HCT116 (cell line): ENCODE measurements around the gene IFITM5.

ENCODE experiments used
- CTCF ChIP-seq, 3 experiments: fragments of 200-600 bp in 1 of 3; sonication (generic) in 1 of 3; IDR thresholded peaks in 2 of 3; conservative IDR thresholded peaks in 1 of 3; 2 replicates each; pipeline ENCODE4 v1.5.1; 2012 to 2017; ENCODE audit warnings: low read depth in 2 of 3, low read length in 2 of 3, antibody characterized with exemption in 1 of 3, borderline replicate concordance in 1 of 3, control low read depth in 1 of 3, mild to moderate bottlenecking in 1 of 3, mixed read lengths in 1 of 3, mixed run types in 1 of 3, moderate library complexity in 1 of 3; ENCODE audit not compliant: insufficient read depth in 1 of 3
- EGR1 ChIP-seq: IDR thresholded peaks from 2 replicates; pipeline ENCODE4 v1.6.1; 2012; ENCODE audit warnings: low read depth
- EZH2 ChIP-seq: fragments of 200-600 bp; sonication (generic); IDR thresholded peaks from 2 replicates; pipeline ENCODE4 v1.6.1; 2017; ENCODE audit warnings: antibody characterized with exemption, mixed run types
- EZH2phosphoT487 ChIP-seq: fragments of 200-600 bp; IDR thresholded peaks from 2 replicates; pipeline ENCODE4 v1.6.1; 2018; ENCODE audit warnings: antibody characterized with exemption, borderline replicate concordance
- JUND ChIP-seq: IDR thresholded peaks from 2 replicates; pipeline ENCODE4 v1.6.1; 2012
- MAX ChIP-seq: IDR thresholded peaks from 2 replicates; pipeline ENCODE4 v1.6.1; 2012
- POLR2A ChIP-seq: IDR thresholded peaks from 2 replicates; pipeline ENCODE4 v1.7.0; 2011; ENCODE audit warnings: borderline replicate concordance; ENCODE audit not compliant: insufficient read depth, insufficient read length; ENCODE audit errors: extremely low read depth
- POLR2AphosphoS5 ChIP-seq: IDR thresholded peaks from 2 replicates; pipeline ENCODE4 v1.6.1; 2011; ENCODE audit warnings: mild to moderate bottlenecking, low read depth, low read length, moderate library complexity
- REST ChIP-seq: IDR thresholded peaks from 2 replicates; pipeline ENCODE4 v1.6.1; 2012; ENCODE audit warnings: low read depth
- SIN3A ChIP-seq: IDR thresholded peaks from 2 replicates; pipeline ENCODE4 v1.6.1; 2012; ENCODE audit warnings: low read depth
- SRF ChIP-seq: IDR thresholded peaks from 2 replicates; pipeline ENCODE4 v1.6.1; 2012; ENCODE audit warnings: low read depth
- TCF7L2 ChIP-seq: IDR thresholded peaks from 2 replicates; pipeline ENCODE4 v1.7.0; 2011; ENCODE audit warnings: borderline replicate concordance, inconsistent platforms; ENCODE audit not compliant: insufficient read depth, insufficient read length; ENCODE audit errors: extremely low read depth
- YY1 ChIP-seq: IDR thresholded peaks from 2 replicates; pipeline ENCODE4 v1.6.1; 2011; ENCODE audit warnings: low read length, low read depth, moderate library complexity, mild to moderate bottlenecking; ENCODE audit not compliant: insufficient replicate concordance; ENCODE audit errors: extremely low read depth

- no peak for TF ChIP-seq CTCF (IDR thresholded peaks at IDR 0.05 in 2 of 3, conservative IDR thresholded peaks at IDR 0.05 in 1 of 3; ENCODE audit: borderline replicate concordance in 1 of 3, insufficient read depth in 1 of 3, low read depth in 2 of 3, low read length in 2 of 3)
- TF ChIP-seq EZH2, result no peak
- TF ChIP-seq POLR2AphosphoS5, result no peak
- TF ChIP-seq POLR2A, result no peak
- no peak for TF ChIP-seq EZH2phosphoT487
- no peak for TF ChIP-seq YY1
- TF ChIP-seq REST, result no peak
- TF ChIP-seq TCF7L2, result no peak
- TF ChIP-seq EGR1, result no peak
- no peak for TF ChIP-seq SRF
- TF ChIP-seq MAX, result no peak
- no peak for TF ChIP-seq JUND
- TF ChIP-seq SIN3A, result no peak
Measured at GRCh38 chr11:294780-295179, 4.5 kb downstream of the IFITM5 start.
